Mesenchymal stem cell (in vitro differentiated cells and primary cell): ENCODE results near the gene INSIG2.

Source experiments
- DNase-seq: peaks from one replicate; pipeline ENCODE4 v3.0.0-alpha.2; 2013
- H2AFZ ChIP-seq: one replicate; pipeline ENCODE4 v1.6.1; 2013; ENCODE audit warnings: low read depth, mild to moderate bottlenecking, control low read depth, inconsistent platforms, low read length, moderate library complexity
- H2AK5ac ChIP-seq: 2 replicates; pipeline ENCODE4 v1.6.1; 2013; ENCODE audit warnings: low read length, moderate library complexity, mild to moderate bottlenecking, inconsistent platforms; ENCODE audit not compliant: severe bottlenecking
- H2BK120ac ChIP-seq: one replicate; pipeline ENCODE4 v1.6.1; 2013; ENCODE audit warnings: low read depth, mild to moderate bottlenecking, inconsistent platforms, low read length, moderate library complexity
- H2BK12ac ChIP-seq, 2 experiments: one replicate each; pipeline ENCODE4 v1.6.1; 2013; ENCODE audit warnings: inconsistent platforms in 2 of 2, low read length in 2 of 2, mild to moderate bottlenecking in 2 of 2, moderate library complexity in 2 of 2, control low read depth in 1 of 2
- H2BK15ac ChIP-seq: one replicate; pipeline ENCODE4 v1.6.1; 2013; ENCODE audit warnings: mild to moderate bottlenecking, low read depth, inconsistent platforms; ENCODE audit not compliant: poor library complexity, severe bottlenecking
- H2BK5ac ChIP-seq: 2 replicates; pipeline ENCODE4 v1.6.1; 2013; ENCODE audit warnings: low read depth, mild to moderate bottlenecking, low read length, control low read depth, inconsistent platforms; ENCODE audit not compliant: poor library complexity, severe bottlenecking
- H3K14ac ChIP-seq, 2 experiments: one replicate each; pipeline ENCODE4 v1.6.1; 2013; ENCODE audit warnings: inconsistent platforms in 2 of 2, low read length in 2 of 2, control low read depth in 1 of 2, mild to moderate bottlenecking in 1 of 2, moderate library complexity in 1 of 2
- H3K18ac ChIP-seq, 2 experiments: one replicate each; pipeline ENCODE4 v1.6.1; 2013; ENCODE audit warnings: inconsistent platforms in 2 of 2, low read length in 2 of 2, control low read depth in 1 of 2, low read depth in 1 of 2, mild to moderate bottlenecking in 1 of 2
- H3K23ac ChIP-seq, 2 experiments: one replicate each; pipeline ENCODE4 v1.6.1; 2013; ENCODE audit warnings: inconsistent platforms in 2 of 2, low read length in 2 of 2, mild to moderate bottlenecking in 2 of 2, moderate library complexity in 2 of 2, control low read depth in 1 of 2
- H3K27ac ChIP-seq: 2 replicates; pipeline ENCODE4 v1.5.1; 2013; ENCODE audit warnings: mild to moderate bottlenecking, moderate library complexity, low read length, control low read depth, inconsistent platforms; ENCODE audit not compliant: poor library complexity, severe bottlenecking
- H3K27me3 ChIP-seq, 2 experiments: 2 replicates each; pipeline versions ENCODE4 v1.6.1 to v1.7.0; 2013; ENCODE audit warnings: low read length in 2 of 2, mild to moderate bottlenecking in 2 of 2, moderate library complexity in 2 of 2, control low read depth in 1 of 2, inconsistent platforms in 1 of 2; ENCODE audit not compliant: control insufficient read depth in 1 of 2, insufficient read depth in 1 of 2
- H3K36me3 ChIP-seq, 2 experiments: 2 replicates each; pipeline versions ENCODE4 v1.6.1 to v1.7.0; 2013; ENCODE audit warnings: low read length in 2 of 2, control low read depth in 1 of 2, inconsistent platforms in 1 of 2, low read depth in 1 of 2, mild to moderate bottlenecking in 1 of 2; ENCODE audit not compliant: insufficient read depth in 2 of 2, control insufficient read depth in 1 of 2
- H3K4ac ChIP-seq, 2 experiments: one replicate each; pipeline ENCODE4 v1.6.1; 2013; ENCODE audit warnings: inconsistent platforms in 2 of 2, low read length in 2 of 2, mild to moderate bottlenecking in 2 of 2, moderate library complexity in 2 of 2, control low read depth in 1 of 2, low read depth in 1 of 2
- H3K4me1 ChIP-seq: 2 replicates; pipeline ENCODE4 v1.6.1; 2013; ENCODE audit warnings: low read depth, low read length, control low read depth; ENCODE audit not compliant: control insufficient read depth, insufficient read depth
- H3K4me2 ChIP-seq: 2 replicates; pipeline ENCODE4 v1.6.1; 2013; ENCODE audit warnings: low read length, mild to moderate bottlenecking, inconsistent platforms; ENCODE audit not compliant: poor library complexity, severe bottlenecking
- H3K4me3 ChIP-seq, 2 experiments: 2 replicates each; pipeline versions ENCODE4 v1.5.1 to v1.7.0; 2013; ENCODE audit warnings: low read length in 2 of 2, mild to moderate bottlenecking in 2 of 2, control low read depth in 1 of 2, low read depth in 1 of 2; ENCODE audit not compliant: insufficient read depth in 1 of 2
- H3K79me1 ChIP-seq: replicated peaks from 2 replicates; pipeline ENCODE4 v1.6.1; 2013; ENCODE audit warnings: mild to moderate bottlenecking, control low read depth, low read length, inconsistent platforms; ENCODE audit not compliant: poor library complexity, severe bottlenecking
- H3K9ac ChIP-seq: 2 replicates; pipeline ENCODE4 v1.7.0; 2013; ENCODE audit warnings: mild to moderate bottlenecking, low read length, moderate library complexity
- H3K9me3 ChIP-seq: 2 replicates; pipeline ENCODE4 v1.7.0; 2013; ENCODE audit warnings: mild to moderate bottlenecking, low read length; ENCODE audit not compliant: control insufficient read depth
- H4K8ac ChIP-seq: one replicate; pipeline ENCODE4 v1.6.1; 2013; ENCODE audit warnings: inconsistent platforms, mild to moderate bottlenecking, low read length, moderate library complexity
- H4K91ac ChIP-seq: one replicate; pipeline ENCODE4 v1.6.1; 2013; ENCODE audit warnings: mild to moderate bottlenecking, low read length, inconsistent platforms
- WGBS: methylation state at CpG from one replicate; pipeline ENCODE4 v1.1.7; 2013; ENCODE audit warnings: mixed read lengths; 5-methylcytosine and 5-hydroxymethylcytosine counted together

Gene INSIG2

GRCh38 chr2:118102433-118103082 is 14.3 kb downstream of the INSIG2 start:
- 94% methylated on average over 5 of the region's 6 CpGs for WGBS
- Histone ChIP-seq H3K27me3 (no peaks in the 10 kb centered on the region), H3K23ac (no peak overlapping the region), H3K79me1 (peaks cover 23% of the 10 kb centered on the region), H3K14ac (no peak overlapping the region), H3K4me3 (no peak overlapping the region), H3K4me2 (no peak overlapping the region), H3K36me3 (peaks cover 4 to 74% of the 10 kb centered on the region in 2 experiments), H4K8ac (no peak overlapping the region), H2BK5ac (no peak overlapping the region), H3K27ac (no peak overlapping the region), H2BK12ac (no peak overlapping the region), H3K18ac (no peak overlapping the region), H3K9ac (no peak overlapping the region), H2BK120ac (no peak overlapping the region), H3K4ac (no peak overlapping the region), H3K9me3 (no peaks in the 10 kb centered on the region), H2AK5ac (no peak overlapping the region), H2BK15ac (no peak overlapping the region), H4K91ac (no peak overlapping the region), H3K4me1 (no peaks in the 10 kb centered on the region), H2AFZ (no peak overlapping the region)
- no peak for DNase-seq

- Histone ChIP-seq H2BK15ac (no peak overlapping the region), H3K27ac (no peak overlapping the region), H4K91ac (no peak overlapping the region), H3K4me2 (no peak overlapping the region), H2BK120ac (no peak overlapping the region), H3K14ac (no peak overlapping the region), H3K79me1 (peaks cover 15% of the 10 kb centered on the region), H3K36me3 (peaks cover 0 to 74% of the 10 kb centered on the region in 2 experiments), H3K9me3 (no peaks in the 10 kb centered on the region), H2AK5ac (no peak overlapping the region), H3K4me3 (no peak overlapping the region), H3K27me3 (no peaks in the 10 kb centered on the region), H2BK5ac (no peak overlapping the region), H4K8ac (no peak overlapping the region), H3K4me1 (no peaks in the 10 kb centered on the region), H3K23ac (no peak overlapping the region), H3K9ac (no peak overlapping the region), H3K18ac (no peak overlapping the region), H2BK12ac (no peak overlapping the region), H3K4ac (no peak overlapping the region), H2AFZ (no peak overlapping the region)
- WGBS = no CpG with 5 or more reads among the region's 2 CpGs
- DNase-seq = no peak
These were observed 16.0 kb downstream of the INSIG2 start for GRCh38 chr2:118103951-118104940.

GRCh38 chr2:118105497-118105896 is 17.2 kb downstream of the INSIG2 start:
- no peaks in the 10 kb centered on the region for H3K27me3 ChIP-seq
- no peak overlapping the region for H3K27ac ChIP-seq
- H2BK12ac ChIP-seq = no peak overlapping the region
- no peak overlapping the region for H3K14ac ChIP-seq
- peaks cover 0 to 82% of the 10 kb centered on the region in 2 experiments for H3K36me3 ChIP-seq
- WGBS = 80% methylated on average over 1 of the region's 4 CpGs
- no peak overlapping the region for H3K4me2 ChIP-seq
- no peak overlapping the region for H3K23ac ChIP-seq
- no peak overlapping the region for H4K8ac ChIP-seq
- H4K91ac ChIP-seq = no peak overlapping the region
- H2BK15ac ChIP-seq = no peak overlapping the region
- H3K4me1 ChIP-seq = no peaks in the 10 kb centered on the region
- H3K79me1 ChIP-seq = peaks cover 11% of the 10 kb centered on the region
- no peak overlapping the region for H2AFZ ChIP-seq
- no peak overlapping the region for H2BK5ac ChIP-seq
- no peak overlapping the region for H2BK120ac ChIP-seq
- H2AK5ac ChIP-seq = no peak overlapping the region
- no peak overlapping the region for H3K4me3 ChIP-seq
- DNase-seq = no peak
- no peak overlapping the region for H3K18ac ChIP-seq
- H3K9ac ChIP-seq = no peak overlapping the region
- no peaks in the 10 kb centered on the region for H3K9me3 ChIP-seq
- no peak overlapping the region for H3K4ac ChIP-seq

- no peak overlapping the region for H2BK12ac ChIP-seq
- H3K9ac ChIP-seq = no peak overlapping the region
- H4K91ac ChIP-seq = no peak overlapping the region
- H3K79me1 ChIP-seq = peaks cover 6% of the 10 kb centered on the region
- H3K14ac ChIP-seq = no peak overlapping the region
- H3K23ac ChIP-seq = no peak overlapping the region
- no peaks in the 10 kb centered on the region for H3K27me3 ChIP-seq
- no peak overlapping the region for H3K27ac ChIP-seq
- H3K18ac ChIP-seq = no peak overlapping the region
- no peak overlapping the region for H3K4me3 ChIP-seq
- no peak overlapping the region for H2BK15ac ChIP-seq
- H2BK120ac ChIP-seq = no peak overlapping the region
- H3K36me3 ChIP-seq = peaks cover 0 to 75% of the 10 kb centered on the region in 2 experiments
- H3K9me3 ChIP-seq = no peaks in the 10 kb centered on the region
- H2BK5ac ChIP-seq = no peak overlapping the region
- H2AFZ ChIP-seq = no peak overlapping the region
- 86% methylated on average over 2 of the region's 3 CpGs for WGBS
- no peak overlapping the region for H4K8ac ChIP-seq
- H3K4ac ChIP-seq = no peak overlapping the region
- DNase-seq = no peak
- no peaks in the 10 kb centered on the region for H3K4me1 ChIP-seq
- no peak overlapping the region for H3K4me2 ChIP-seq
- H2AK5ac ChIP-seq = no peak overlapping the region
These were observed 18.7 kb downstream of the INSIG2 start for GRCh38 chr2:118106926-118107325.
